ENCODE results near the gene RC3H1.

Gene RC3H1

DNA sequence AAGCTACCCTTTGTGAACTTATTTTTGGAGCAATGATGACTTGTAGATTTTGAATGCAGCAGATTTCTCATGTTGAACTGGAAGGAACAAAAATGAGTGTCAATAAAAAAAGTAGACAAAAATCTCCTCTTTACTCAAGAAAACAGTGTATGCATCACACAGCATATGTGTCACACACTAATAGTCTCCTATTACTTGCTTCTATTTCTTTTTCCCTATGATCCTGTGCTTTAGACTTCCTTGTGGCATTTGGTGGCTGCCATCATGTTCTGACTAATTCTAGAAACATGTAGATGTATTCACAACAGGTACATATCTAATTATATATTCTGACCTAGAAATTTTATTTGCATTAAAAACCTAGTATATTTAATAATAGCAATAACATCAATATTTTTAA is 14.3 kb downstream of the RC3H1 start:
- TF ChIP-seq, protein P1, sequence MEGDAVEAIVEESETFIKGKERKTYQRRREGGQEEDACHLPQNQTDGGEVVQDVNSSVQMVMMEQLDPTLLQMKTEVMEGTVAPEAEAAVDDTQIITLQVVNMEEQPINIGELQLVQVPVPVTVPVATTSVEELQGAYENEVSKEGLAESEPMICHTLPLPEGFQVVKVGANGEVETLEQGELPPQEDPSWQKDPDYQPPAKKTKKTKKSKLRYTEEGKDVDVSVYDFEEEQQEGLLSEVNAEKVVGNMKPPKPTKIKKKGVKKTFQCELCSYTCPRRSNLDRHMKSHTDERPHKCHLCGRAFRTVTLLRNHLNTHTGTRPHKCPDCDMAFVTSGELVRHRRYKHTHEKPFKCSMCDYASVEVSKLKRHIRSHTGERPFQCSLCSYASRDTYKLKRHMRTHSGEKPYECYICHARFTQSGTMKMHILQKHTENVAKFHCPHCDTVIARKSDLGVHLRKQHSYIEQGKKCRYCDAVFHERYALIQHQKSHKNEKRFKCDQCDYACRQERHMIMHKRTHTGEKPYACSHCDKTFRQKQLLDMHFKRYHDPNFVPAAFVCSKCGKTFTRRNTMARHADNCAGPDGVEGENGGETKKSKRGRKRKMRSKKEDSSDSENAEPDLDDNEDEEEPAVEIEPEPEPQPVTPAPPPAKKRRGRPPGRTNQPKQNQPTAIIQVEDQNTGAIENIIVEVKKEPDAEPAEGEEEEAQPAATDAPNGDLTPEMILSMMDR (IDR thresholded peaks at IDR 0.05; ENCODE audit: extremely low read depth, missing control alignments): no peak
- no peak for DNase-seq (ENCODE audit: low spot score)

DNA sequence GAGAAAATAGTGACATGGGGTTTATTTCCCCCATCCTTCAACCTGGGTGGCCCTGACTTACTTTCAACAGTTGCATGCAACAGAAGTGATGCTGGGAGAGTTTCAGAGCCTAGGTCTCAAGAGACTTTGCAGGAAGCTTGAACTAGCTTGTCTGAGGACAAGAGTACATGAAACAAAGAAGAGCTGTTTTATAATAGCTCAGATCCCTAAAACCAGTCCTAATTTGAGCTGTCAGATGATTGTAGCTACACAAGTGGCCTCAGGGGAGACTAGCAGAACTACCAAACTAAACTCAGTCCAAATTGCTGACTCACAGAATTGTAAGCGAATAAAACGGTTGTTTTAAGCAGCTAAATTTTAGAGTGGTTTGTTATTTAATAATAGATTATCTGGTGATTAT is 17.1 kb downstream of the RC3H1 start:
- DNase-seq (ENCODE audit: low spot score): peak; percentile 69

DNA sequence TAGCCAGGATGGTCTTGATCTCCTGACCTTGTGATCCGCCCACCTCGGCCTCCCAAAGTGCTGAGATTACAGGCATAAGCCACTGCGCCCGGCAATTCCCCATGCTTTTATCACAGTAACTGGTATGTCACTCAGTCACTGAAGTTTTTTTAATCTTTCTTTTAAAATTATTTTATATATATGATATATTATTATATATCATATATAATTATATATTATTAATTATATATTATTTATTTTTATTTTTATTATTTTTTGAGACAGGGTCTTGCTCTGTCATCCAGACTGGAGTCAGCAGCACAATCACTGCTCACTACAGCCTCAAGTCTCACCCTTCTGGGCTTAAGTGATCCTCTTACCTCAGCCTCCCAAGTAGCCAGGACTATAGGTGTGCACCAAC is 18.3 kb downstream of the RC3H1 start:
- no peak for DNase-seq (ENCODE audit: low spot score)
- TF ChIP-seq, protein P1 (IDR thresholded peaks at IDR 0.05; ENCODE audit: extremely low read depth, missing control alignments): no peak

More for the DNA sequence above, 17.1 kb downstream of the RC3H1 start:
- TF ChIP-seq, protein P1 (IDR thresholded peaks at IDR 0.05; ENCODE audit: extremely low read depth, missing control alignments): no peak

DNA sequence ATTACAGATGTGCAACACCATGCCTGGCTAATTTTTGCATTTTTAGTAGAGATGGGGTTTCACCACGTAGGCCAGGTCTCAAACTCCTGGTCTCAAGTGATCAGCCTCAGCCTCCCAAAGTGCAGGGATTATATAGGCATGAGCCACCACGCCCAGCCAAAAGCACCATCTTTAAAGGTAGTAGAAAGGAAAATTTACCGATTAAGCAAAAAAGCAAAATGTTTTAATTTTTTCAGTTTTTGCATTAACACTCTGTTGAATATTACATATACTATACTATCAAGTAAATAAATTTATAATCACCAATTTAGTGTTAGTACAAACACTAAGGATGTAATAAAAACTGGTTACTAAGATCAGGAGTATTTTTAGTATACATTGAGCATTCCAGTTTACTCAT is 20.6 kb downstream of the RC3H1 start:
- TF ChIP-seq, protein P1 (IDR thresholded peaks at IDR 0.05; ENCODE audit: extremely low read depth, missing control alignments): no peak
- no peak for DNase-seq (ENCODE audit: low spot score)

DNA sequence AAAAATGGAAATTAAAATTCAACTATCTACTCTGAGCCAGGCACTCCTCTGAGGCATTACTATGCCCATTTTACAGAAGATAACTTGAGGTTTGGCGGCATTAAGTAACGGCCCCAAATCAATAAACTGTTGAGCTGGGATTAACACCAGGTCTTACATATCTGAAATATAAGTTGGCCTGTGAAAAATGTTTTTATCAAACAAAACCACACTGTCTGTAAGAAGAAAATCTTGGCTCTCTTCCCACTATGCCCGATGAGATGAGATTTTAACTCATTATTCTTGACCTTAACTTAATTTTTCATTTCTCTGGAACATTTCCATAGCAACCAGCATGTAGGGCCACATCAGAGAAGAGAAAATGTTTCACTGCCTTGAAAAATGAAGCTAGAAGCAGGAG is 21.8 kb downstream of the RC3H1 start:
- TF ChIP-seq, protein P1 (IDR thresholded peaks at IDR 0.05; ENCODE audit: extremely low read depth, missing control alignments): no peak

DNA sequence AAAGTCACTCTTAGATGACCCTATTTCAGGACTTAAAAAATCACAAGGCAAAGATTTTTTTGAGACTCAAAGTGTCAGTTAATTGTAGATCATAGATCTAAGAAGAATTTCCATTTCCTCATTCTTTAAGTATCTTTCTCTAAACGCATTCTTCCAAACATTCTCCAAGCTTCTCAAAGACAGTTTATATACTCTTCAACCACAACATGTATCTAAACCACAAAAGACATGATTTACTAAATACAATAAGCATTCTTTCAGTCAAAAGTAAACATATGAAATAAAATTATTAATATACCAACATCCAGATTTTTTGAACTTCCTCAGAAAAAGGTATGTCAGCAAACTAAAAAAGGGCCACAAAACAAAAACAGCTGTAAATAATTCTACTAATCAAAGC is 24.4 kb downstream of the RC3H1 start:
- no peak for DNase-seq (ENCODE audit: low spot score)
- TF ChIP-seq, protein P1 (IDR thresholded peaks at IDR 0.05; ENCODE audit: extremely low read depth, missing control alignments): no peak

More for the DNA sequence above, 21.8 kb downstream of the RC3H1 start:
- DNase-seq (ENCODE audit: low spot score): no peak

DNA sequence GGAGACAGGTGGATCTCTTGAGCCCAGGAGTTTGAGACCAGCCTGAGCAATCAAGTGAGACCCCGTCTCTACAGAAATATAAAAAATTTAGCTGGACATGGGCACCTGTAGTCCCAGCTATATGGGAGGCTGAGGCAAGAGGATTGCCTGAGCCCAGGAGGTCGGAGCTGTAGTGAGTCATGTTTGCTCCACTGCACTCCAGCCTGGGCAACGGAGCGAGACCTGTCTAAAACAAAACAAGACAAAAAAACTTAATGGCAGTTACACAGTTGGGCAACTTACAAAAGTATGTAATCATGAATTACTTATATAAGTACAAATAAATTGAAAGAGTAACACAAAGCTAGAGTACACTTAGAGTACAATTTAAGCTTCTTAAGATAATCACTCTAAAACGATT is 25.2 kb downstream of the RC3H1 start:
- TF ChIP-seq, protein P1 (IDR thresholded peaks at IDR 0.05; ENCODE audit: extremely low read depth, missing control alignments): no peak

More for the DNA sequence above, 25.2 kb downstream of the RC3H1 start:
- no peak for DNase-seq (ENCODE audit: low spot score)
